Activated CD8-positive, alpha-beta T cell treated with anti-CD3 and anti-CD28 coated beads, Interleukin-2, amount 10 ng/mL, durations not matched to agents 7 days and 5 days (primary cell): Measurements from ENCODE around the gene EIF5A. TPM values are rescaled to one million over a fixed set of nuclear protein-coding genes. Genes with fewer than 3 reads are reported as not detected.
"Not testable (repeated sequence)": the region's sequence is repeated elsewhere in the genome, so short reads cannot be mapped to it uniquely, and the experiment has no call there.

Source experiments
- ATAC-seq: fragments of 150-1000 bp; cut with Tn5 transposase; one replicate; pipeline ENCODE4 v1.10.0; 2021; ENCODE audit warnings: moderate library complexity
- CTCF ChIA-PET: fragments of 350-600 bp; sonication (Branson Sonifier 250); formaldehyde crosslinking; loops from one replicate; lab custom pipeline; 2021; ENCODE audit warnings: antibody characterized with exemption; lab: Charles Lee
- POLR2A ChIA-PET: fragments of 350-600 bp; sonication (Branson Sonifier 250); formaldehyde crosslinking; loops from one replicate; lab custom pipeline; 2021; ENCODE audit warnings: antibody characterized with exemption; lab: Charles Lee
- DNase-seq: peaks from one replicate; pipeline ENCODE4 v3.0.0-alpha.2; 2020
- H3K27ac Mint-ChIP-seq: one replicate; pipeline ENCODE4 v1.8.0; 2021; ENCODE audit warnings: mild to moderate bottlenecking, mixed read lengths
- H3K27me3 Mint-ChIP-seq: one replicate; pipeline ENCODE4 v1.8.0; 2021; ENCODE audit warnings: low read depth, mixed read lengths
- H3K36me3 Mint-ChIP-seq: one replicate; pipeline ENCODE4 v1.8.0; 2021; ENCODE audit warnings: low read depth, mixed read lengths
- H3K4me1 Mint-ChIP-seq: one replicate; pipeline ENCODE4 v1.8.0; 2021; ENCODE audit warnings: low read depth, mixed read lengths
- H3K4me3 Mint-ChIP-seq: one replicate; pipeline ENCODE4 v1.8.0; 2021; ENCODE audit warnings: mild to moderate bottlenecking, mixed read lengths
- H3K9me3 Mint-ChIP-seq: one replicate; pipeline ENCODE4 v1.8.0; 2022; ENCODE audit warnings: mixed read lengths; ENCODE audit not compliant: insufficient read depth
- total RNA-seq, 2 experiments: library from RNA; stranded (reverse); gene quantifications; one replicate each; pipeline ENCODE4 v1.2.3, GENCODE V29; 2021

The EIF5A gene
- total RNA-seq, 2 experiments from 2014 or later: 685 to 690 TPM

DNA sequence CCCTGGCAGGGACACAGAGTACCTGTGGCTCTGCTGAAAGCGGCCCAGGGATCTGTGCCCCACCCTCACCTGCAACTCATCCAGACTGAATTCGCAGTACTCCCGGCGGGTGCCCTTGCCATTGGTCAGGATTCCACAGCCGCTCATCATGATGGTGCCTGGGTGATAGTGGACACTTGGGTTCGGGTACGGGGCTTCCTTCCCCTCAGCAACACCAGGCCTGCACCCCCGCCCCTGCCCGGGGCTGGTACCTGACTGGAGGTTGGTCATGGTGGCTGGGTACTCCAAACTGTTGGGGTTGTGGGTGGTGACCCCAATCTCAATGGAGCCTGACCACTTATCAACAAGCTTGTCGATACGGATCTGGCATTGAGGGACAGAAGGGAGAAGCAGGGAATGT, 18.8 kb downstream of the EIF5A start:
- CTCF ChIA-PET: interaction anchor here (1.2 to 3.0 kb wide), 2 partner anchors 11 to 19 kb away, joined by 3 to 41 read pairs; partner anchors contain the start of gene ACAP1
- Mint-ChIP-seq H3K36me3 (peaks cover 36% of the 10 kb centered on the region), H3K4me1 (peaks cover 42% of the 10 kb centered on the region), H3K27me3 (no peaks in the 10 kb centered on the region), H3K4me3 (no peak overlapping the region), H3K9me3 (no peaks in the 10 kb centered on the region), H3K27ac (no peak overlapping the region)
- no peak for DNase-seq
- no peak for ATAC-seq
- POLR2A ChIA-PET: interaction anchor here (0.9 to 2.0 kb wide), 4 partner anchors 11 to 19 kb away, joined by 3 to 9 read pairs (median 5); partner anchors contain the start of genes ACAP1 and GPS2

GRCh38 chr17:7327056-7327455, 19.6 kb downstream of the EIF5A start:
- DNase-seq (no peak), ATAC-seq (no peak)
- Mint-ChIP-seq H3K27ac (no peak overlapping the region), H3K9me3 (no peaks in the 10 kb centered on the region), H3K4me1 (peaks cover 47% of the 10 kb centered on the region), H3K4me3 (no peak overlapping the region), H3K36me3 (peaks cover 28% of the 10 kb centered on the region), H3K27me3 (no peaks in the 10 kb centered on the region)
- POLR2A ChIA-PET: interaction anchor here (0.7 to 2.0 kb wide), 5 partner anchors 9 to 555 kb away, joined by 3 to 9 read pairs (median 3); partner anchors contain the start of genes ACAP1 and GPS2
- CTCF ChIA-PET: interaction anchor here (0.9 to 3.0 kb wide), 3 partner anchors 10 to 234 kb away, joined by 3 to 41 read pairs (median 6); partner anchors contain the start of gene ACAP1

GRCh38 chr17:7327501-7327900, 20.1 kb downstream of the EIF5A start:
- Mint-ChIP-seq H3K4me3 (peak overlapping the region; percentile 36), H3K27ac (peak overlapping the region; percentile 71)
- POLR2A ChIA-PET: interaction anchor here (0.7 to 2.0 kb wide), 5 partner anchors 9 to 555 kb away, joined by 3 to 9 read pairs (median 3); partner anchors contain the start of genes ACAP1 and GPS2

GRCh38 chr17:7328009-7328408, 20.6 kb downstream of the EIF5A start:
- peak overlapping the region; percentile 71 for H3K27ac Mint-ChIP-seq
- H3K9me3 Mint-ChIP-seq: no peaks in the 10 kb centered on the region
- no peaks in the 10 kb centered on the region for H3K27me3 Mint-ChIP-seq
- ChIA-PET POLR2A (interaction anchor here (0.7 to 1.3 kb wide), 3 partner anchors 9 to 19 kb away, joined by 3 to 6 read pairs (median 3); partner anchors contain the start of gene ACAP1), CTCF (interaction anchor here (2.1 to 2.8 kb wide), 3 partner anchors 17 to 282 kb away, joined by 12 to 19 read pairs (median 12); partner anchors contain the start of gene TMEM102)
- peaks cover 55% of the 10 kb centered on the region for H3K4me1 Mint-ChIP-seq
- peaks cover 23% of the 10 kb centered on the region for H3K36me3 Mint-ChIP-seq
- DNase-seq (no peak), ATAC-seq (no peak)
- H3K4me3 Mint-ChIP-seq: peak overlapping the region; percentile 87

More at GRCh38 chr17:7327501-7327900, 20.1 kb downstream of the EIF5A start:
- ATAC-seq (no peak), DNase-seq (no peak)
- H3K9me3 Mint-ChIP-seq: no peaks in the 10 kb centered on the region
- peaks cover 51% of the 10 kb centered on the region for H3K4me1 Mint-ChIP-seq
- no peaks in the 10 kb centered on the region for H3K27me3 Mint-ChIP-seq
- peaks cover 28% of the 10 kb centered on the region for H3K36me3 Mint-ChIP-seq
- CTCF ChIA-PET: interaction anchor here (0.9 kb wide), 1 partner anchor 233 kb away, joined by 6 read pairs; no protein-coding TSS in a partner anchor

DNA sequence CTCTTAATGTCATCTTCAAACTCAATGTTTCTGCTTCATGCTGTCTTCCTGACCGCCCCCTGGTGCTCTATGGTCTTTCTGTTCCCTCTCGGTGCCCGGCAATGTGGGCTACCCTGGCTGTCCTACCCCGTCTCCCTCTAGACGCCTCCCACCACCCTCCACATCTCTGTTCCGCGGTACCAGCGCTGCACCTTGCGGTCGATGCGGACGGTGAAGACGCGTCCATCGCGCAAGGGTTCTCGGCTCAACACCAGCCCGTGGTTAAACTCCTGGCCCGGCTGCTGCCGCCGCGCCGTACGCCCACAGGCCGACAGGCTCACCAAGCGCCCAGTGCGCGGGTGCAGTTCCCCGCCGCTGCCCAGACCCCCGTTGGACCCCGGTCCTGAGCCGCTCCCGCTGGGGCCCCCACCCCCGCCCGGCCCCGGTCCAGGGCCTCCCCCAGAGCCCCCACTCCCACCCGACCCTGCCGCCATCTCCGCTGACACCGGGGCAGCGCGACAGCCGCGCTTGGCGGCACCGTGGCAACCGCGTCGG, 21.5 kb downstream of the EIF5A start, which contains the start of gene NEURL4:
NEURL4 (minus strand) TSS at position 496 of the 534 bp plus-strand sequence; CDS start at position 473, 23 bp downstream.
- peaks cover 15% of the 10 kb centered on the region for H3K36me3 Mint-ChIP-seq
- peaks cover 58% of the 10 kb centered on the region for H3K4me1 Mint-ChIP-seq
- ChIA-PET CTCF (interaction anchor here (0.6 to 2.8 kb wide), 18 partner anchors 8 to 283 kb away, joined by 3 to 19 read pairs (median 6); partner anchors contain the start of genes PLSCR3, TMEM102 and TMEM95), POLR2A (interaction anchor here (0.7 to 2.0 kb wide), 10 partner anchors 8 to 155 kb away, joined by 3 to 24 read pairs (median 5); partner anchors contain the start of genes ACAP1, GPS2, POLR2A and TMEM256)
- DNase-seq (peak; percentile 53), ATAC-seq (peak; percentile 31)
- H3K27ac Mint-ChIP-seq: peak within 1 kb of the TSS; percentile 98
- H3K4me3 Mint-ChIP-seq: peak within 1 kb of the TSS; percentile 87
- no peaks in the 10 kb centered on the region for H3K27me3 Mint-ChIP-seq
- no peaks in the 10 kb centered on the region for H3K9me3 Mint-ChIP-seq

DNA sequence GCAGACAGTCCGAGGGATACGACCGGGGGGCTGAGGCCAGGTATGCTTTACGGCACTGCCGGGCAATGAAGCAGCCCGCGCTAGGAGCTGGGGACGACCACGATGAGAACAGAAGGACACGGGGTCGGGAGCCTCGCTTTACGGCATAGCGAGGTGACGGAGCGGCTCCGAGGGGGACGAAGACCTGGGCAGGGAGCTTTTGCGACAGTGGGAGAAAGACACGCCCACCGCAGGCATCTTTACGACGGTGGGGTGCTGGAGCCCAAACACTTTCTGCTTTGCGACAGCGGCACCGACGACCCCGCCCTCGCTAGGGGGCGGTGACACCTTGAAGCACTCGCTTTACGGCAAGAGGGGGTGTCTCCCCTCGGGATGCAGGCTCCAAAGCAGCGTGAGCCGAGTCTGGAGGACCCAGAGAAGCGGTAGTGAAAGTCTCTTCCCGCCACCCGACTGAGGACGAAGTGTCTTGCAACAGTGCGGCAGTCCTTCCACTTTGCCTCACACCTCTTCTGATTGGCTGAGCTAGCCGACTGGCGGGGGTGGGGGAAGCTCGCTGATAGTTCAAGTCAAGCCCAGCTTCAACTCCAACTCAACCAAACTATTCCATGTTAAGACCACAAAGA, 22.1 kb downstream of the EIF5A start:
- DNase-seq (peak; percentile 98), ATAC-seq (peak; percentile 63)
- H3K4me1 Mint-ChIP-seq: peaks cover 54% of the 10 kb centered on the region
- H3K36me3 Mint-ChIP-seq: peaks cover 10% of the 10 kb centered on the region
- ChIA-PET CTCF (interaction anchor here (0.6 to 2.8 kb wide), 22 partner anchors 8 to 284 kb away, joined by 3 to 19 read pairs (median 4); partner anchors contain the start of genes PLSCR3, TMEM102 and TMEM95), POLR2A (interaction anchor here (0.6 to 2.0 kb wide), 13 partner anchors 9 to 254 kb away, joined by 3 to 24 read pairs (median 4); partner anchors contain the start of genes GPS2, MPDU1, POLR2A and TMEM256)
- no peaks in the 10 kb centered on the region for H3K27me3 Mint-ChIP-seq
- peak overlapping the region; percentile 98 for H3K27ac Mint-ChIP-seq
- peak overlapping the region; percentile 87 for H3K4me3 Mint-ChIP-seq
- no peaks in the 10 kb centered on the region for H3K9me3 Mint-ChIP-seq

DNA sequence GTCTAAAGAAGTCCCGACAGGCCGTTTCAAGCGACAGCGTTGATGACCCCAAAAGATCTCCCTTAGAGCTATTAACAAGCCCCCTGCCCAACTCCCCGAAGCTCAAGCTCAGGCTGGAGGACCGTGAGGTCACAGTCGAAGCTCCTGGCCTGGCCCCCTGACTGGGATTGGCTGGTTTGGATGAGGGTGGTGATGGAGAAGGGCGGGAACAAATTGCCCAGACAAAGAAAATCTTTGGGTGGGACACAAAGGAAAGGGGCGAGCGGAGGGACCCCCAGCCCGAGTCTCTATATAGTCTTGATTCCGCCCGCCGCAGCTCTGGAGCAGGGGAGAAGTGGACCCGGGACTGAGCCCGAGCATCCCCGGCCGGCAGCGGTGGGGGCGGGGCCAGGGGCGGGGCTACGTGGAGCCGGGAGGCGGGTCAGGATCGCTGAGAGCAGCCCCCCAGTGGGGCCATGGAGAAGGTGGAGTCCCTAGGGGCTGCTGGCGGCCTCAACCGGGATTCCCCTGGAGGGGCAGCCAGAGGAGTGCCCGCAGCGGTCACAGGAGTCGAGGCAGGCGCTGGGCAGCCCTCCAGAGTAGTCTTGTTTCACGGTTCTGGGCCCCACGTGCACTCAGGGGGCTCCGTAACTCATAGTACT, 22.7 kb downstream of the EIF5A start:
- peaks cover 55% of the 10 kb centered on the region for H3K4me1 Mint-ChIP-seq
- ATAC-seq: peak; percentile 81
- H3K27ac Mint-ChIP-seq: peak overlapping the region; percentile 98
- H3K36me3 Mint-ChIP-seq: peaks cover 7% of the 10 kb centered on the region
- peak overlapping the region; percentile 87 for H3K4me3 Mint-ChIP-seq
- ChIA-PET CTCF (interaction anchor here (0.6 to 2.8 kb wide), 21 partner anchors 9 to 284 kb away, joined by 3 to 19 read pairs (median 5); partner anchors contain the start of genes PLSCR3, TMEM102 and TMEM95), POLR2A (interaction anchor here (0.6 to 2.0 kb wide), 13 partner anchors 10 to 253 kb away, joined by 3 to 24 read pairs (median 4); partner anchors contain the start of genes GPS2, MPDU1 and POLR2A)
- no peaks in the 10 kb centered on the region for H3K9me3 Mint-ChIP-seq
- peak; percentile 88 for DNase-seq
- H3K27me3 Mint-ChIP-seq: no peaks in the 10 kb centered on the region

DNA sequence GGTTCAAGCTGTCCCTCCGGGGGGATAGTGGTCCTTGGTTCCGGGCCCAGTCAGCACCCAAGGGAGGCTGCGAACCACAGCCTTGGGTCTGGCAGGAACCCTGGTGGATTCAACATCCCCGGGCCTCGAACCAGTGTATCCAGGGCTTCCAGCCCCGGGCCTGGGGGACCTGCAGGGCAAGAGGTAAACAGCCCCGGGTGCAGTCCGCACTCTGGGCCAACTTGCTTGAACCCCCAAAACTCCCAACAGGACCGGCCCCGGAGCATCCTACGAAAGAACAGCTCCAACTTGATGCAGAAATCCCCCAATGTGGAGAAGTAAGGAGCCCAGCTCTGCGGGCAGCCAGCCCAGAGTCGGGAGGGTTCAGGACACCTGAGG, 23.2 kb downstream of the EIF5A start:
- ATAC-seq: no peak
- ChIA-PET CTCF (interaction anchor here (1.9 to 2.8 kb wide), 6 partner anchors 18 to 285 kb away, joined by 4 to 19 read pairs (median 11); partner anchors contain the start of genes TMEM102 and TMEM95), POLR2A (interaction anchor here (0.8 to 2.0 kb wide), 3 partner anchors 11 to 22 kb away, joined by 3 to 12 read pairs (median 4); no protein-coding TSS in a partner anchor)
- Mint-ChIP-seq H3K36me3 (peaks cover 3% of the 10 kb centered on the region), H3K4me3 (peak overlapping the region; percentile 87), H3K27ac (peak overlapping the region; percentile 63), H3K4me1 (peaks cover 60% of the 10 kb centered on the region), H3K27me3 (no peaks in the 10 kb centered on the region), H3K9me3 (no peaks in the 10 kb centered on the region)
- no peak for DNase-seq

DNA sequence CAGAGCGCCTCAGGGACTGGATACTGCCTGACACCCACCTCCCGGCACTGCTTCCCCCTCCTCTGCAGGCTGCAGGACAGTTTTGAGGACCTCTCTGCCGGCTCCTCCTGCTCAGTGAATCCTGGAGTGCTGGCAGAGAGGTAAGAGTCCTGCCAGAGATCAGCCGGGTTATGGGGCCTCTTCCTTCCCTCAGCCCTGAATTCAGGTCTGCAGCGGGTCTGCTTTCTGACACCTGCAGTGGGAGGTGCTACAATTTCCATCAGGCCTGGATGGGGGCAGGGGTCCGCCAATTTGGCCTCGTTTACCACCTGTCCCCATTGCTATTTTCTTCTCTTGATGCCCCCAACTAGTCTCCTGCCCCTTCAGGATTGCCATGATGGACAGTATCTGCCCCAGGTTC, 24.7 kb downstream of the EIF5A start:
- Mint-ChIP-seq H3K4me3 (peak overlapping the region; percentile 38), H3K27ac (peak overlapping the region; percentile 83), H3K4me1 (peaks cover 67% of the 10 kb centered on the region), H3K9me3 (no peaks in the 10 kb centered on the region), H3K27me3 (no peaks in the 10 kb centered on the region), H3K36me3 (peaks cover 6% of the 10 kb centered on the region)
- ChIA-PET POLR2A (no interaction called here), CTCF (no interaction called here)
- ATAC-seq (no peak), DNase-seq (no peak)

- H3K9me3 Mint-ChIP-seq, POLR2A ChIA-PET, H3K27me3 Mint-ChIP-seq, CTCF ChIA-PET, ATAC-seq: not testable (repeated sequence)
- peak overlapping the region; percentile 38 for H3K4me3 Mint-ChIP-seq
- H3K27ac Mint-ChIP-seq: peak overlapping the region; percentile 83
- H3K36me3 Mint-ChIP-seq: peaks cover 11% of the 10 kb centered on the region
- H3K4me1 Mint-ChIP-seq: peaks cover 64% of the 10 kb centered on the region
- DNase-seq: peak; percentile 69
Measured at GRCh38 chr17:7332600-7333069, 25.2 kb downstream of the EIF5A start.
